Measurements from ENCODE around the gene DUSP15.
"Not testable (repeated sequence)": the region's sequence is repeated elsewhere in the genome, so short reads cannot be mapped to it uniquely, and the experiment has no call there.

DUSP15 gene

GRCh38 chr20:31838646-31839292, 31.6 kb downstream of the DUSP15 start:
- DNase-seq, result no peak

- DNase-seq, result no peak
Observed at GRCh38 chr20:31837896-31838397, 32.4 kb downstream of the DUSP15 start.

- no peak for DNase-seq
Observed at GRCh38 chr20:31836853-31837608, 33.3 kb downstream of the DUSP15 start.

- peak; percentile 43 for DNase-seq
Observed at GRCh38 chr20:31835977-31836852, 34.1 kb downstream of the DUSP15 start.

- DNase-seq, result no peak
Observed at GRCh38 chr20:31835554-31835953, 34.8 kb downstream of the DUSP15 start.

- DNase-seq, result no peak
Observed at GRCh38 chr20:31833931-31834521, 36.3 kb downstream of the DUSP15 start.

- no peak for DNase-seq
Observed at GRCh38 chr20:31833130-31833930, 37.0 kb downstream of the DUSP15 start.

- no peak for DNase-seq
Observed at GRCh38 chr20:31831771-31832306, 38.5 kb downstream of the DUSP15 start.

- DNase-seq, result no peak
Observed at GRCh38 chr20:31831211-31831610, 39.1 kb downstream of the DUSP15 start.

GRCh38 chr20:31830406-31830981, 39.8 kb downstream of the DUSP15 start:
- no peak for DNase-seq

GRCh38 chr20:31829731-31830130, 40.6 kb downstream of the DUSP15 start:
- DNase-seq, result no peak

- not testable (repeated sequence) for DNase-seq
Observed at GRCh38 chr20:31828016-31828415, 42.3 kb downstream of the DUSP15 start.

GRCh38 chr20:31827059-31827458, 43.3 kb downstream of the DUSP15 start:
- DNase-seq, result no peak

GRCh38 chr20:31826074-31826473, 44.3 kb downstream of the DUSP15 start:
- no peak for DNase-seq

- no peak for DNase-seq
Observed at GRCh38 chr20:31824554-31825313, 45.6 kb downstream of the DUSP15 start.

GRCh38 chr20:31824125-31824485, 46.2 kb downstream of the DUSP15 start:
- no peak for DNase-seq

GRCh38 chr20:31823360-31824124, 46.8 kb downstream of the DUSP15 start:
- no peak for DNase-seq

GRCh38 chr20:31822421-31823330, 47.7 kb downstream of the DUSP15 start:
- peak; percentile 75 for DNase-seq

- DNase-seq, result no peak
Observed at GRCh38 chr20:31821427-31821826, 48.9 kb downstream of the DUSP15 start.
